ENCODE measurements around the gene DLX3.

DNA sequence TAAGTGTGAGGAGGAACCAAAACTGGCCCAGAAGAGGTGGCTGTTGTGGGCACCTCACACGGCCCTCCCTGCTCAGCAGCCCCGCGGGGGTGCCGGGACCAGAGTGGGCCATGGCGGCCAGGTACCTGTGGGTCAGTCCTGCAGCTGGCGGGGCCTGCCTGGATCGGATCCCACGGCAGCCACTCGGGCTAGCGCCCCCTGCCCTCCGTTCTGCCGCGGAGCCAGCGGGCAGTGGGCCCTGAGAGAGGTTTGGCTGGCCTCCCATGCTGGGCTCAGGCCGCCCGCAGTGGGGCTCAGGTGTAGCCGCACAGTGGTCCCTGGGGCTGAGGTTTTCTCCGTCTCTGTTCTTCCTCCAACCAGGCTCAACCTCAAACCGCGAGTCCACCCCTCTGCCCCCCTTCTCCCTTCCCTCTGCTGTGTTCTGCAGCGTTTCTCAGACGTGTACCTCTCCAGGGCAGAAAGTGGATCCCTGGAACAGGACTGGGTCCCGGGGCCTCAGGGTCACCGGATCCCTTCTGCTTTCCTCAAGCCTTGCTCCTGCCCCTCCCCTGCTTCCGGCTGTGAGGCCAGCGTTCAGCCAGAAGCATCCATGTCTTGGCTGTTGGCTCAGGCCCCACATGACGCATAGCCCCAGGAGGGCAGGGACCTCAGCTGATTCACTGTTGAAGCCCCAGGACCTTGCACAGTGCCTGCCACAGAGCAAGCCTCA is 32.3 kb upstream of the DLX3 start:
- no peak for TF ChIP-seq CTCF (IDR thresholded peaks at IDR 0.05)
- no peak for TF ChIP-seq POLR2A (IDR thresholded peaks at IDR 0.05)

Measured in body of pancreas (tissue), 4 donors.